Transverse colon (tissue), 4 donors: Measurements from ENCODE around the gene RAI14.

Source experiments
- CTCF ChIP-seq, 5 experiments: fragments of 200-600 bp in 3 of 5; fragments of 450-650 bp in 2 of 5; sonication (generic) in 3 of 5; IDR thresholded peaks; 1 replicate in 2 of 5; 2 replicates in 3 of 5; pipeline ENCODE4 v1.5.1; 2016 to 2017; ENCODE audit warnings: antibody characterized with exemption in 5 of 5, inconsistent platforms in 3 of 5, mild to moderate bottlenecking in 2 of 5, moderate library complexity in 1 of 5
- EP300 ChIP-seq: sonication (generic); formaldehyde crosslinking; IDR thresholded peaks from one replicate; pipeline ENCODE4 v1.6.1; 2017; ENCODE audit warnings: antibody characterized with exemption, low read depth
- POLR2A ChIP-seq: fragments of 450-650 bp; IDR thresholded peaks from one replicate; pipeline ENCODE4 v1.6.1; 2016; ENCODE audit warnings: antibody characterized with exemption, mild to moderate bottlenecking, moderate library complexity
- POLR2AphosphoS5 ChIP-seq, 3 donors: sonication (generic); formaldehyde crosslinking; IDR thresholded peaks; one replicate each; pipeline ENCODE4 v1.6.1; 2016; ENCODE audit warnings: antibody characterized with exemption in 3 of 3

GRCh38 chr5:34659168-34659567, 3.0 kb downstream of the RAI14 start:
- TF ChIP-seq POLR2A (no peak), CTCF (IDR thresholded peaks at IDR 0.05) (no peak), POLR2AphosphoS5 (IDR thresholded peaks at IDR 0.05) (no peak), EP300 (no peak)
